Activated CD8-positive, alpha-beta T cell treated with anti-CD3 and anti-CD28 coated beads, Interleukin-2, amount 10 ng/mL, durations not matched to agents 7 days and 5 days (primary cell): ENCODE data around the gene PLA2G12A. TPM values are rescaled to one million over a fixed set of nuclear protein-coding genes. Genes with fewer than 3 reads are reported as not detected.
"Not testable (repeated sequence)": the region's sequence is repeated elsewhere in the genome, so short reads cannot be mapped to it uniquely, and the experiment has no call there.

Experiments used
- ATAC-seq: fragments of 150-1000 bp; cut with Tn5 transposase; one replicate; pipeline ENCODE4 v1.10.0; 2021; ENCODE audit warnings: moderate library complexity
- CTCF ChIA-PET: fragments of 350-600 bp; sonication (Branson Sonifier 250); formaldehyde crosslinking; loops from one replicate; lab custom pipeline; 2021; ENCODE audit warnings: antibody characterized with exemption; lab: Charles Lee
- POLR2A ChIA-PET: fragments of 350-600 bp; sonication (Branson Sonifier 250); formaldehyde crosslinking; loops from one replicate; lab custom pipeline; 2021; ENCODE audit warnings: antibody characterized with exemption; lab: Charles Lee
- DNase-seq: peaks from one replicate; pipeline ENCODE4 v3.0.0-alpha.2; 2020
- H3K27ac Mint-ChIP-seq: one replicate; pipeline ENCODE4 v1.8.0; 2021; ENCODE audit warnings: mild to moderate bottlenecking, mixed read lengths
- H3K27me3 Mint-ChIP-seq: one replicate; pipeline ENCODE4 v1.8.0; 2021; ENCODE audit warnings: low read depth, mixed read lengths
- H3K36me3 Mint-ChIP-seq: one replicate; pipeline ENCODE4 v1.8.0; 2021; ENCODE audit warnings: low read depth, mixed read lengths
- H3K4me1 Mint-ChIP-seq: one replicate; pipeline ENCODE4 v1.8.0; 2021; ENCODE audit warnings: low read depth, mixed read lengths
- H3K4me3 Mint-ChIP-seq: one replicate; pipeline ENCODE4 v1.8.0; 2021; ENCODE audit warnings: mild to moderate bottlenecking, mixed read lengths
- H3K9me3 Mint-ChIP-seq: one replicate; pipeline ENCODE4 v1.8.0; 2022; ENCODE audit warnings: mixed read lengths; ENCODE audit not compliant: insufficient read depth
- total RNA-seq, 2 experiments: library from RNA; stranded (reverse); gene quantifications; one replicate each; pipeline ENCODE4 v1.2.3, GENCODE V29; 2021

PLA2G12A gene
- total RNA-seq, 2 experiments from 2014 or later = 13.6 to 20.4 TPM

GRCh38 chr4:109698656-109699055, 31.2 kb downstream of the PLA2G12A start:
- DNase-seq (no peak), ATAC-seq (no peak)
- Mint-ChIP-seq H3K27me3 (no peaks in the 10 kb centered on the region), H3K4me3 (no peak overlapping the region), H3K36me3 (peaks cover 48% of the 10 kb centered on the region), H3K4me1 (peaks cover 28% of the 10 kb centered on the region), H3K27ac (no peak overlapping the region), H3K9me3 (no peaks in the 10 kb centered on the region)
- POLR2A ChIA-PET = interaction anchor here (1.0 kb wide), 1 partner anchor 139 kb away, joined by 3 read pairs; the partner anchor contains the start of gene MCUB
- CTCF ChIA-PET = interaction anchor here (0.8 to 1.6 kb wide), 2 partner anchors 32 to 36 kb away, joined by 3 read pairs; partner anchors contain the start of gene PLA2G12A

- POLR2A ChIA-PET = interaction anchor here (1.3 to 2.8 kb wide), 3 partner anchors 10 to 131 kb away, joined by 4 to 15 read pairs (median 5); partner anchors contain the start of gene MCUB
- CTCF ChIA-PET = interaction anchor here (0.7 to 1.6 kb wide), 4 partner anchors 9 to 264 kb away, joined by 3 to 5 read pairs (median 4); partner anchors contain the start of genes PLA2G12A and SEC24B
- Mint-ChIP-seq H3K27me3 (no peaks in the 10 kb centered on the region), H3K27ac (peak overlapping the region; percentile 82), H3K4me3 (no peak overlapping the region), H3K4me1 (peaks cover 29% of the 10 kb centered on the region), H3K36me3 (peaks cover 68% of the 10 kb centered on the region), H3K9me3 (no peaks in the 10 kb centered on the region)
- DNase-seq = no peak
- ATAC-seq = no peak
Observed at GRCh38 chr4:109691411-109691920, 38.4 kb downstream of the PLA2G12A start.

- Mint-ChIP-seq H3K36me3 (peaks cover 70% of the 10 kb centered on the region), H3K27ac (peak overlapping the region; percentile 82), H3K4me1 (peaks cover 29% of the 10 kb centered on the region), H3K9me3 (no peaks in the 10 kb centered on the region), H3K27me3 (no peaks in the 10 kb centered on the region), H3K4me3 (peak overlapping the region; percentile 33)
- ChIA-PET CTCF (interaction anchor here (0.7 to 1.6 kb wide), 4 partner anchors 9 to 264 kb away, joined by 3 to 5 read pairs (median 4); partner anchors contain the start of genes PLA2G12A and SEC24B), POLR2A (interaction anchor here (1.3 to 2.8 kb wide), 3 partner anchors 10 to 130 kb away, joined by 4 to 15 read pairs (median 5); partner anchors contain the start of gene MCUB)
- DNase-seq (peak; percentile 33), ATAC-seq (peak; percentile 93)
Observed at GRCh38 chr4:109690690-109691410, 39.0 kb downstream of the PLA2G12A start.

GRCh38 chr4:109684727-109685126, 45.1 kb downstream of the PLA2G12A start:
- ATAC-seq = no peak
- Mint-ChIP-seq H3K27ac (no peak overlapping the region), H3K4me3 (no peak overlapping the region), H3K27me3 (no peaks in the 10 kb centered on the region), H3K36me3 (peaks cover 77% of the 10 kb centered on the region), H3K9me3 (no peaks in the 10 kb centered on the region), H3K4me1 (peaks cover 21% of the 10 kb centered on the region)
- POLR2A ChIA-PET = no interaction called here
- no peak for DNase-seq
- CTCF ChIA-PET = interaction anchor here (0.8 to 1.3 kb wide), 3 partner anchors 9 to 19 kb away, joined by 3 to 5 read pairs (median 3); partner anchors contain the start of gene CASP6

GRCh38 chr4:109683621-109684253, 46.1 kb downstream of the PLA2G12A start:
- no peak overlapping the region for H3K27ac Mint-ChIP-seq
- H3K27me3 Mint-ChIP-seq = no peaks in the 10 kb centered on the region

GRCh38 chr4:109682875-109683274, 47.0 kb downstream of the PLA2G12A start:
- POLR2A ChIA-PET = no interaction called here

More at GRCh38 chr4:109683621-109684253, 46.1 kb downstream of the PLA2G12A start:
- Mint-ChIP-seq H3K9me3 (no peaks in the 10 kb centered on the region), H3K4me1 (peaks cover 21% of the 10 kb centered on the region), H3K4me3 (no peak overlapping the region), H3K36me3 (peaks cover 74% of the 10 kb centered on the region)
- ATAC-seq (no peak), DNase-seq (no peak)
- ChIA-PET CTCF (interaction anchor here (1.3 kb wide), 1 partner anchor 20 kb away, joined by 3 read pairs; the partner anchor contains the start of gene CASP6), POLR2A (no interaction called here)

GRCh38 chr4:109678925-109679324, 50.9 kb downstream of the PLA2G12A start:
- peaks cover 21% of the 10 kb centered on the region for H3K4me1 Mint-ChIP-seq
- H3K9me3 Mint-ChIP-seq, CTCF ChIA-PET, H3K27ac Mint-ChIP-seq, H3K4me3 Mint-ChIP-seq, ATAC-seq, POLR2A ChIA-PET, H3K27me3 Mint-ChIP-seq, DNase-seq: not testable (repeated sequence)
- H3K36me3 Mint-ChIP-seq = peaks cover 57% of the 10 kb centered on the region

More at GRCh38 chr4:109682875-109683274, 47.0 kb downstream of the PLA2G12A start:
- DNase-seq (no peak), ATAC-seq (no peak)
- H3K36me3 Mint-ChIP-seq = peaks cover 71% of the 10 kb centered on the region
- H3K4me1 Mint-ChIP-seq = peaks cover 21% of the 10 kb centered on the region
- no peak overlapping the region for H3K27ac Mint-ChIP-seq
- H3K4me3 Mint-ChIP-seq = no peak overlapping the region
- CTCF ChIA-PET = interaction anchor here (0.8 kb wide), 1 partner anchor 250 kb away, joined by 3 read pairs; no protein-coding TSS in a partner anchor
- no peaks in the 10 kb centered on the region for H3K9me3 Mint-ChIP-seq
- no peaks in the 10 kb centered on the region for H3K27me3 Mint-ChIP-seq

- Mint-ChIP-seq H3K36me3 (peaks cover 57% of the 10 kb centered on the region), H3K4me1 (peaks cover 18% of the 10 kb centered on the region)
- DNase-seq, ATAC-seq, H3K27me3 Mint-ChIP-seq, H3K27ac Mint-ChIP-seq, H3K4me3 Mint-ChIP-seq, H3K9me3 Mint-ChIP-seq, POLR2A ChIA-PET, CTCF ChIA-PET: not testable (repeated sequence)
Observed at GRCh38 chr4:109678472-109678871, 51.4 kb downstream of the PLA2G12A start.

GRCh38 chr4:109676886-109677285, 53.0 kb downstream of the PLA2G12A start:
- POLR2A ChIA-PET = no interaction called here
- Mint-ChIP-seq H3K4me1 (peaks cover 4% of the 10 kb centered on the region), H3K27me3 (no peaks in the 10 kb centered on the region), H3K27ac (no peak overlapping the region), H3K9me3 (peaks cover 8% of the 10 kb centered on the region), H3K4me3 (no peak overlapping the region), H3K36me3 (peaks cover 55% of the 10 kb centered on the region)
- DNase-seq = no peak
- CTCF ChIA-PET = interaction anchor here (1.0 kb wide), 1 partner anchor 27 kb away, joined by 4 read pairs; no protein-coding TSS in a partner anchor
- no peak for ATAC-seq

GRCh38 chr4:109675843-109676242, 54.0 kb downstream of the PLA2G12A start:
- no peak overlapping the region for H3K4me3 Mint-ChIP-seq
- POLR2A ChIA-PET = no interaction called here
- no peak overlapping the region for H3K27ac Mint-ChIP-seq

GRCh38 chr4:109675181-109675580, 54.7 kb downstream of the PLA2G12A start:
- no peaks in the 10 kb centered on the region for H3K27me3 Mint-ChIP-seq
- ATAC-seq = no peak
- peaks cover 55% of the 10 kb centered on the region for H3K36me3 Mint-ChIP-seq
- H3K4me3 Mint-ChIP-seq = no peak overlapping the region
- no peaks in the 10 kb centered on the region for H3K4me1 Mint-ChIP-seq
- ChIA-PET CTCF (no interaction called here), POLR2A (no interaction called here)
- DNase-seq = no peak
- peaks cover 15% of the 10 kb centered on the region for H3K9me3 Mint-ChIP-seq
- no peak overlapping the region for H3K27ac Mint-ChIP-seq

More at GRCh38 chr4:109675843-109676242, 54.0 kb downstream of the PLA2G12A start:
- ATAC-seq (no peak), DNase-seq (no peak)
- CTCF ChIA-PET = no interaction called here
- H3K27me3 Mint-ChIP-seq = no peaks in the 10 kb centered on the region
- peaks cover 15% of the 10 kb centered on the region for H3K9me3 Mint-ChIP-seq
- H3K36me3 Mint-ChIP-seq = peaks cover 58% of the 10 kb centered on the region
- no peaks in the 10 kb centered on the region for H3K4me1 Mint-ChIP-seq
